ENCODE data around the gene POLDIP2.

DNA sequence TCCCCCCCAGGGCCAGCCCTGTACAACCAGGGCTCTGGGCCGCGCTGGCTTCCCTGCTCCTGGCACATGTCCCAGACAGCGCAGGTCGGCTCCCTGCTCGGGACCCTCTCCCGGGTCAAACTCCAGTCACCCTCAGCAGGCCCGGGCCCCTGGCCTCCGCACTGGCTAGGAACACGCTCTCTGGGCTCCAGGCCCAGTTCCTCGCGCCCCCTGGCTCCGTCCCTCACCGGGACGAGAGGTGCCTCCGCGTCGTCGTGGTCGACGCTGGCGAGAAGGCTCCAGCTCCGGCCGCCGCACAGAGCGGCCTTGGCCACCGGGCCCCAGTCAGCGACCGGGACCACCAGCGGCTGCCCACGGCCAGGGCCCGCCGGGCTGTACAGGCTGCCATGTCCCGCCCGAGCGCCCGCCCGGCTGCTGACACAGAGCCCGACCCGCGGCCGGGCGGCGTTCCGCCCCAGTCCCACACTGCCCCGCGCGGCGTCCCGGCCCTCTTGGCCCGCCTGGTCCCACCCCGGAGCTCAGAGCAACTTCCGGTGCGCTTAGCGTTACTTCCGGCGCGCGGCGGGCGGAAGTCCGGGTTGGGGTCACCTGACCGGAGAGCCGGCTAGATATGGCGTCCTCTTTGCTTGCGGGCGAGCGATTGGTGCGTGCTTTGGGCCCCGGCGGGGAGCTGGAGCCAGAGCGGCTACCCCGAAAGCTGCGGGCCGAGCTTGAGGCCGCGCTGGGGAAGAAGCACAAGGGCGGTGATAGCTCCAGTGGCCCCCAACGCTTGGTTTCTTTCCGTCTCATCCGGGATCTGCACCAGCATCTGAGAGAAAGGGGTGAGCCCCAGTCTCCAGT lies at the start of gene POLDIP2:
- TF ChIP-seq EZH2phosphoT487 (conservative IDR thresholded peaks at IDR 0.05; ENCODE audit: low read length): no peak
- TF ChIP-seq, protein P1, sequence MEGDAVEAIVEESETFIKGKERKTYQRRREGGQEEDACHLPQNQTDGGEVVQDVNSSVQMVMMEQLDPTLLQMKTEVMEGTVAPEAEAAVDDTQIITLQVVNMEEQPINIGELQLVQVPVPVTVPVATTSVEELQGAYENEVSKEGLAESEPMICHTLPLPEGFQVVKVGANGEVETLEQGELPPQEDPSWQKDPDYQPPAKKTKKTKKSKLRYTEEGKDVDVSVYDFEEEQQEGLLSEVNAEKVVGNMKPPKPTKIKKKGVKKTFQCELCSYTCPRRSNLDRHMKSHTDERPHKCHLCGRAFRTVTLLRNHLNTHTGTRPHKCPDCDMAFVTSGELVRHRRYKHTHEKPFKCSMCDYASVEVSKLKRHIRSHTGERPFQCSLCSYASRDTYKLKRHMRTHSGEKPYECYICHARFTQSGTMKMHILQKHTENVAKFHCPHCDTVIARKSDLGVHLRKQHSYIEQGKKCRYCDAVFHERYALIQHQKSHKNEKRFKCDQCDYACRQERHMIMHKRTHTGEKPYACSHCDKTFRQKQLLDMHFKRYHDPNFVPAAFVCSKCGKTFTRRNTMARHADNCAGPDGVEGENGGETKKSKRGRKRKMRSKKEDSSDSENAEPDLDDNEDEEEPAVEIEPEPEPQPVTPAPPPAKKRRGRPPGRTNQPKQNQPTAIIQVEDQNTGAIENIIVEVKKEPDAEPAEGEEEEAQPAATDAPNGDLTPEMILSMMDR (IDR thresholded peaks at IDR 0.05; ENCODE audit: insufficient read depth, low read length, poor library complexity, severe bottlenecking): no peak
